HepG2 (cell line): Measurements from ENCODE around the gene EFCAB11. TPM values are rescaled to one million over a fixed set of nuclear protein-coding genes. Genes with fewer than 3 reads are reported as not detected.

ENCODE experiments used
- ATAC-seq: fragments of 200-7000 bp; cut with Tn5 transposase; 3 replicates; pipeline ENCODE4 v1.9.1; 2020; ENCODE audit warnings: mild to moderate bottlenecking, moderate library complexity
- BruUV-seq: library from RNA; stranded (reverse); fragments of 400-500 nt; replicated peaks from 2 replicates; lab custom pipeline; 2021; lab: Mats Ljungman, UMichigan
- CTCF ChIA-PET: fragments of 300-600 bp; formaldehyde crosslinking; extraction: SDS; loops from one replicate; lab custom pipeline; 2021; ENCODE audit warnings: low total read pairs, inconsistent platforms, low intra/inter-chr PET ratio; lab: Yijun Ruan, JAX
- POLR2A ChIA-PET: fragments of 350-600 bp; sonication (Branson Sonifier 250); formaldehyde crosslinking; loops from one replicate; lab custom pipeline; 2020; ENCODE audit warnings: antibody characterized with exemption, inconsistent platforms; lab: Yijun Ruan, JAX
- DNase-seq: peaks from one replicate; pipeline ENCODE4 v3.0.0-alpha.2; 2015; ENCODE audit warnings: low spot score
- FAIRE-seq: peaks from 3 replicates; lab custom pipeline; 2011; peaks lifted over from hg19 to GRCh38; lab: Jason Lieb, UNC
- H2AFZ ChIP-seq: one replicate; pipeline ENCODE4 v1.6.1; 2011; ENCODE audit warnings: low read length, inconsistent platforms
- H3K27ac ChIP-seq: fragments of 300-600 bp; 3 replicates; pipeline ENCODE4 v1.8.0; 2011; ENCODE audit warnings: mixed run types, mild to moderate bottlenecking, mixed read lengths, low read length, inconsistent platforms; ENCODE audit not compliant: insufficient read depth; ENCODE audit errors: extremely low read length
- H3K27me3 ChIP-seq, 2 experiments: fragments of 200-600 bp in 1 of 2; 2 replicates in 1 of 2; 3 replicates in 1 of 2; pipeline versions ENCODE4 v1.6.0 to v1.8.0; 2011; ENCODE audit warnings: low read length in 2 of 2, mild to moderate bottlenecking in 2 of 2, moderate library complexity in 2 of 2, inconsistent platforms in 1 of 2; ENCODE audit not compliant: insufficient read depth in 2 of 2, control insufficient read depth in 1 of 2
- H3K36me3 ChIP-seq, 2 experiments: fragments of 200-600 bp in 1 of 2; replicated peaks in 1 of 2; 2 replicates in 1 of 2; 3 replicates in 1 of 2; pipeline versions ENCODE4 v1.5.1 to v1.8.0; 2011; ENCODE audit warnings: low read length in 2 of 2, inconsistent platforms in 1 of 2; ENCODE audit not compliant: insufficient read depth in 2 of 2, control insufficient read depth in 1 of 2
- H3K4me1 ChIP-seq: 2 replicates; pipeline ENCODE4 v1.5.1; 2012; ENCODE audit warnings: low read length, inconsistent platforms; ENCODE audit not compliant: insufficient read depth
- H3K4me2 ChIP-seq: 2 replicates; pipeline ENCODE4 v1.6.0; 2011; ENCODE audit warnings: low read depth, low read length, inconsistent platforms
- H3K4me3 ChIP-seq, 3 experiments: fragments of 200-600 bp in 1 of 3; sonication (generic), shearing (Covaris generic) in 1 of 3; replicated peaks in 1 of 3; 2 replicates each; pipeline ENCODE4 v1.5.1; 2011 to 2016; ENCODE audit warnings: low read length in 3 of 3, inconsistent platforms in 2 of 3, low read depth in 2 of 3, mild to moderate bottlenecking in 2 of 3, control low read depth in 1 of 3, mixed read lengths in 1 of 3; ENCODE audit not compliant: insufficient read depth in 1 of 3
- H3K79me2 ChIP-seq: one replicate; pipeline ENCODE4 v1.6.1; 2011; ENCODE audit warnings: low read length, inconsistent platforms; ENCODE audit not compliant: insufficient read depth
- H3K9ac ChIP-seq: 2 replicates; pipeline ENCODE4 v1.6.0; 2011; ENCODE audit warnings: mild to moderate bottlenecking, low read depth, low read length, inconsistent platforms; ENCODE audit not compliant: insufficient read depth
- H3K9me3 ChIP-seq: 2 replicates; pipeline ENCODE4 v1.5.1; 2012; ENCODE audit warnings: mild to moderate bottlenecking, low read length
- H4K20me1 ChIP-seq: 2 replicates; pipeline ENCODE4 v1.6.0; 2011; ENCODE audit warnings: inconsistent platforms, mild to moderate bottlenecking, low read length, moderate library complexity; ENCODE audit not compliant: insufficient read depth
- AKNA ChIP-seq: sonication (generic); formaldehyde crosslinking; IDR thresholded peaks from 2 replicates; pipeline ENCODE4 v1.4.0; 2020; ENCODE audit warnings: missing genetic modification reagents, borderline replicate concordance
- ATF4 ChIP-seq, 2 experiments: fragments of 450-650 bp in 1 of 2; sonication (generic) in 1 of 2; formaldehyde crosslinking; IDR thresholded peaks; 2 replicates each; pipeline versions ENCODE4 v1.5.0 to v1.8.0; 2020 to 2022; ENCODE audit warnings: mild to moderate bottlenecking in 1 of 2, missing genetic modification reagents in 1 of 2
- GPN1 ChIP-seq: sonication (generic); formaldehyde crosslinking; IDR thresholded peaks from 2 replicates; pipeline ENCODE4 v1.5.1; 2020; ENCODE audit warnings: missing genetic modification reagents, borderline replicate concordance
- GZF1 ChIP-seq: sonication (generic); formaldehyde crosslinking; IDR thresholded peaks from 2 replicates; pipeline ENCODE4 v1.5.1; 2020; ENCODE audit warnings: mild to moderate bottlenecking, missing genetic modification reagents
- IKZF5 ChIP-seq: IDR thresholded peaks from 2 replicates; pipeline ENCODE4 v1.6.1; 2018; ENCODE audit warnings: missing genetic modification reagents, mild to moderate bottlenecking, missing compliant biosample characterization
- JUNB ChIP-seq: sonication (generic); formaldehyde crosslinking; IDR thresholded peaks from 2 replicates; pipeline ENCODE4 v1.8.0; 2022; ENCODE audit warnings: missing genetic modification reagents, mild to moderate bottlenecking, borderline replicate concordance
- MTA3 ChIP-seq: sonication (generic); formaldehyde crosslinking; IDR thresholded peaks from 2 replicates; pipeline ENCODE4 v1.4.0; 2020; ENCODE audit warnings: missing genetic modification reagents
- NR2F1 ChIP-seq, 2 experiments: fragments of 450-650 bp in 1 of 2; formaldehyde crosslinking in 1 of 2; IDR thresholded peaks; 2 replicates each; pipeline versions ENCODE4 v1.5.0 to v1.6.1; 2016 to 2020; ENCODE audit warnings: mild to moderate bottlenecking in 1 of 2, missing compliant biosample characterization in 1 of 2, missing genetic modification reagents in 1 of 2, moderate library complexity in 1 of 2
- RBFOX2 ChIP-seq: fragments of 200-400 bp; formaldehyde crosslinking; IDR thresholded peaks from 2 replicates; pipeline ENCODE4 v1.6.1; 2017; ENCODE audit warnings: low read depth, mild to moderate bottlenecking, low read length
- RCOR2 ChIP-seq: IDR thresholded peaks from 2 replicates; pipeline ENCODE4 v1.6.1; 2016; ENCODE audit warnings: missing biosample characterization, missing genetic modification reagents
- RELA ChIP-seq: sonication (generic); formaldehyde crosslinking; IDR thresholded peaks from 2 replicates; pipeline ENCODE4 v1.4.0; 2020; ENCODE audit warnings: missing genetic modification reagents
- ZNF124 ChIP-seq: sonication (generic); formaldehyde crosslinking; IDR thresholded peaks from 2 replicates; pipeline ENCODE4 v1.4.0; 2020; ENCODE audit warnings: missing genetic modification reagents
- ZNF501 ChIP-seq: sonication (generic); formaldehyde crosslinking; IDR thresholded peaks from 2 replicates; pipeline ENCODE4 v1.5.1; 2020; ENCODE audit warnings: mild to moderate bottlenecking, moderate library complexity, missing genetic modification reagents
- WGBS: methylation state at CpG from one replicate; pipeline ENCODE4 v1.1.6; 2017; ENCODE audit warnings: low lambda C conversion rate; 5-methylcytosine and 5-hydroxymethylcytosine counted together
- in situ Hi-C: cut with HindIII; loops from 2 replicates; pipeline ENCODE4 v1.10.0; 2017; ENCODE audit warnings: low pct_unique_long_range_greater_than_20kb; ENCODE audit not compliant: extremely low pct_ligation_motif_present
- intact Hi-C: fragments of 100-400 bp; cut with micrococcal nuclease; formaldehyde crosslinking; loops from one replicate; pipeline ENCODE4 v1.10.0; 2022; ENCODE audit not compliant: unreplicated experiment
- polyA plus RNA-seq, 8 experiments: library from polyadenylated mRNA; depleted of rRNA in 3 of 8; stranded (reverse) in 7 of 8; unstranded in 1 of 8; fragments of >200 nt; fragmentation: Illumina TruSeq in 4 of 8; extraction: Trizol in 4 of 8; gene quantifications; 2 replicates each; pipeline versions ENCODE4 v1.2.1 to v1.2.3, GENCODE V29; 2011 to 2016; ENCODE audit warnings: low read depth in 4 of 8, missing spikeins in 1 of 8, mixed read lengths in 1 of 8; ENCODE audit not compliant: insufficient read depth in 1 of 8
- total RNA-seq, 5 experiments: library from RNA; depleted of rRNA; stranded (reverse); fragments of >200 nt; fragmentation: Illumina TruSeq; extraction: Trizol; gene quantifications; 2 replicates each; pipeline ENCODE4 v1.2.3, GENCODE V29; 2016; ENCODE audit warnings: low read depth in 1 of 5

EFCAB11 gene
- total and polyA plus RNA-seq, 2 of the 13 experiments (the other 11 are each of a cell fraction or from before 2014, with no cell fraction given): 8.2 to 31.5 TPM

- Histone ChIP-seq H2AFZ (no peak overlapping the region), H4K20me1 (no peaks in the 10 kb centered on the region), H3K79me2 (no peaks in the 10 kb centered on the region), H3K4me1 (peaks cover 11% of the 10 kb centered on the region), H3K4me2 (no peak overlapping the region), H3K9me3 (no peaks in the 10 kb centered on the region), H3K36me3 (peaks cover 0 to 4% of the 10 kb centered on the region in 2 experiments; a peak in 4 of 5 replicates), H3K27me3 (no peaks in the 10 kb centered on the region), H3K27ac (no peak overlapping the region), H3K9ac (no peak overlapping the region), H3K4me3 (no peak overlapping the region)
- intact Hi-C loops (no loop called here), in situ Hi-C loops (loop anchor here (25.0 kb wide), 2 partner anchors 512 to 687 kb away; partner anchors contain the start of gene FOXN3)
- FAIRE-seq (no peak), ATAC-seq (no peak), DNase-seq (no peak)
- TF ChIP-seq ZNF501: no peak
- TF ChIP-seq ZNF124: no peak
- no peak for TF ChIP-seq RBFOX2
- no peak for TF ChIP-seq RCOR2 (CRISPR knock-in tag)
- TF ChIP-seq JUNB (CRISPR knock-in tag): no peak
- TF ChIP-seq NR2F1 (CRISPR knock-in tag; IDR thresholded peaks at IDR 0.05): no peak
- TF ChIP-seq IKZF5 (CRISPR knock-in tag): no peak
- TF ChIP-seq AKNA: no peak
- no peak for TF ChIP-seq MTA3
- TF ChIP-seq GPN1 (CRISPR knock-in tag): no peak
- no peak for TF ChIP-seq GZF1 (CRISPR knock-in tag)
- TF ChIP-seq ATF4 (CRISPR knock-in tag; IDR thresholded peaks at IDR 0.05): no peak
- no peak for TF ChIP-seq RELA (CRISPR knock-in tag)
- 78% methylated on average over 4 of the region's 4 CpGs for WGBS
- BruUV-seq: no TSS peak
- CTCF ChIA-PET: no interaction called here
- POLR2A ChIA-PET: no interaction called here
Measured at GRCh38 chr14:89924268-89924667, 30.3 kb downstream of the EFCAB11 start.
